Esophagus (tissue), 2 donors: ENCODE data around the gene SUGCT. TPM values are rescaled to one million over a fixed set of nuclear protein-coding genes. Genes with fewer than 3 reads are reported as not detected.
"Not testable (repeated sequence)": the region's sequence is repeated elsewhere in the genome, so short reads cannot be mapped to it uniquely, and the experiment has no call there.

Experiments used
- H3K27ac ChIP-seq, 2 donors: one replicate each; pipeline ENCODE4 v1.5.1; 2013; ENCODE audit warnings: low read depth in 2 of 2, mild to moderate bottlenecking in 2 of 2, inconsistent platforms in 1 of 2, low read length in 1 of 2, moderate library complexity in 1 of 2
- H3K27me3 ChIP-seq, 2 donors: one replicate each; pipeline ENCODE4 v1.6.1; 2013; ENCODE audit warnings: low read length in 2 of 2, control low read depth in 1 of 2, mild to moderate bottlenecking in 1 of 2; ENCODE audit not compliant: insufficient read depth in 2 of 2, control insufficient read depth in 1 of 2
- H3K36me3 ChIP-seq, 2 donors: one replicate each; pipeline ENCODE4 v1.6.1; 2013; ENCODE audit warnings: low read length in 1 of 2; ENCODE audit not compliant: control insufficient read depth in 2 of 2, insufficient read depth in 2 of 2
- H3K4me1 ChIP-seq, 2 donors: one replicate each; pipeline ENCODE4 v1.6.1; 2013; ENCODE audit warnings: low read length in 1 of 2; ENCODE audit not compliant: control insufficient read depth in 2 of 2, insufficient read depth in 2 of 2
- H3K4me3 ChIP-seq, 2 donors: one replicate each; pipeline ENCODE4 v1.5.1; 2013; ENCODE audit warnings: low read length in 2 of 2, mild to moderate bottlenecking in 2 of 2, low read depth in 1 of 2, moderate library complexity in 1 of 2
- H3K9me3 ChIP-seq, 2 donors: one replicate each; pipeline ENCODE4 v1.6.1; 2013; ENCODE audit warnings: mild to moderate bottlenecking in 2 of 2, low read depth in 1 of 2, low read length in 1 of 2, moderate library complexity in 1 of 2; ENCODE audit not compliant: control insufficient read depth in 2 of 2, insufficient read depth in 1 of 2
- WGBS, 2 donors: extraction: QIAGEN DNeasy Blood & Tissue Kit; methylation state at CpG; one replicate each; pipeline ENCODE4 v1.1.7; 2013; 5-methylcytosine and 5-hydroxymethylcytosine counted together
- polyA plus RNA-seq, 2 donors: library from polyadenylated mRNA; stranded (reverse); fragments of 200-250 nt; gene quantifications; one replicate each; pipeline ENCODE4 v1.2.3, GENCODE V29; 2013
- donor health status: healthy with polysubstance abuse.
- donor health status: Bipolar disorder and iron deficiency.

Gene SUGCT
- polyA plus RNA-seq, 2 donors = 1.7 to 2.3 TPM

DNA sequence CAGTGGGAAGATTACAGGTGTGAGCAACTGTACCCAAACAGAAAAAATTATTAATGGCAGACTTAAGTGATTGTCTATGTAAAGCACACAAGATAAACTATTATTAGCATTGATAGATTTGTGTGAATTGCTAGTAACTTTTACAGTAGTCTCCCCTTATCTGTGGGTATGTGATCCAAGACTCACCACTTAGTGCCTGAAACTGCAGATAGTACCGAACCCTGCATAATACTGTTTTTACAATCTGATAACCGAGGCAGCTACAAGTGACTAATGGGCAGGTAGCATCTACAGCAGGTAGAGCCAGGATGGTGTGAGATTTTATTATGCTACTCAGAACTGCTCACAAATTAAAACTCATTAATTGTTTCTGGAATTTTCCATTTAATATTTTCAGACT, 31.9 kb upstream of the SUGCT start:
- 68 to 93% methylated on average over 2 of the region's 2 CpGs for WGBS, 2 donors
- no peaks in the 10 kb centered on the region for H3K36me3 ChIP-seq
- no peak overlapping the region for H3K4me3 ChIP-seq
- no peaks in the 10 kb centered on the region for H3K9me3 ChIP-seq
- H3K27ac ChIP-seq = no peak overlapping the region
- no peaks in the 10 kb centered on the region for H3K27me3 ChIP-seq
- no peaks in the 10 kb centered on the region for H3K4me1 ChIP-seq

DNA sequence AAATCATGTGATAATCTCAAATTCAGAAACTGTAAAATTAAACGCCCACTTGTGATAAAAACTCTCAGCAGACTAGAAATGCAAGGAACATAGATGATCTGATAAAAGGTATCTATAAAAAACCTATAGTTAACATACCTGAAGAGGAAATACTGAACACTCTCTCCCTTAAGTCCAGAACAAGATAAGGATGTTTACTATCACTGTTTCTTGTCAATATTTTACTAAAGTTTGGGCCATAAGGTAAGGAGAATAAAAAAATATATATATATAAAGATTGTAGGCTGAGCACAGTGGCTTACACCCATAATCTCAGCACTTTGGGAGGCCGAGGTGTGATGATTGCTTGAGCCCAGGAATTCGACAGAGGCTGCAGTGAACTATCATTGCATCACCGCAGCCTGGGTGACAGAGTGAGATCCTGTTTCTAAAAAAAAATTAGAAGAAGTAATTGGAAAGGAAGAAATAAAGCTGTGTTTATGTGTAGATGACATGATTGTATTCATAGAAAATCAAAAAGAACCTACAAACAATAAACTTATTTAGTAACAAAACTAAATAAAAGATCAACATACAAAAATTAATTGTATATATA, 28.8 kb upstream of the SUGCT start:
- Histone ChIP-seq H3K4me1 (no peaks in the 10 kb centered on the region), H3K27me3 (no peaks in the 10 kb centered on the region), H3K36me3 (no peaks in the 10 kb centered on the region), H3K4me3 (no peak overlapping the region), H3K9me3 (no peaks in the 10 kb centered on the region), H3K27ac (no peak overlapping the region)
- WGBS, 2 donors = 57 to 78% methylated on average over 4 of the region's 4 CpGs

DNA sequence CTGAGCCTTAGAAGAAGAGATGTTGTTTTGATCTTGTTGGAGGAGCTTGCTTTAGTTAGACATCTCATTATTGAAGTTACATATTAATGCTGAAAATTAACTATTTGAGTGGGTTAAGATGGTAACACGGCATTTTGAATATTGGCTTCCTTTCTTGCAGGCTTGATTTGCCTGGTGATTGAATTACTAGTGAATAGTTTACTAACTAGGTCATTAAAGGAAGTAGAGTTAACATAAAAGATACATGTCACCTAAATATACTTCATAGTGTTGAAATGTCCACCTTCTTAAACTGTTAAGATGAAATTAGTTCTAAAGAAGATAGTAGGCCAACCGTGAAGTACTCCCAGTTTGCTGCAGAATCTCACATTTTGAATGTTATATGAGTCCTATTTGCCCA, 18.9 kb upstream of the SUGCT start:
- no peaks in the 10 kb centered on the region for H3K36me3 ChIP-seq
- 91 to 95% methylated on average over 2 of the region's 2 CpGs for WGBS, 2 donors
- H3K27me3 ChIP-seq = no peaks in the 10 kb centered on the region
- no peak overlapping the region for H3K27ac ChIP-seq
- H3K9me3 ChIP-seq = no peaks in the 10 kb centered on the region
- no peak overlapping the region for H3K4me3 ChIP-seq
- H3K4me1 ChIP-seq = no peaks in the 10 kb centered on the region

DNA sequence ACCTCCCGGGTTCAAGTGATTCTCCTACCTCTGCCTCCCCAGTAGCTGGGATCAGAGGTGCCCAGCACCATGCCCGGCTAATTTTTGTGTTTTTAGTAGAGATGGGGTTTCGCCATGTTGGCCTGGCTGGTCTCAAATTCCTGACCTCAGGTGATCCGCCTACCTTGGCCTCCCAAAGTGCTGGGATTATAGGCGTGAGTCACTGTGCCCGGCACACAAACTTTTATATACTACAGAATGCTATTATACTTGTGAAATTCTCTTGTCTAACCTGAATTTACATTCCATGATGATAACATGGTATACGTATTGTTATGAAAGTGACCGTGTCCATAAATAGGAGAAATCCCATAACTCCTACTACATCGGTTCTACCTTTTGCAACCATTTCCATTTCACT, 17.6 kb upstream of the SUGCT start:
- not testable (repeated sequence) for H3K27me3 ChIP-seq, H3K9me3 ChIP-seq, H3K4me1 ChIP-seq, H3K36me3 ChIP-seq, H3K4me3 ChIP-seq
- 66 to 76% methylated on average over 9 of the region's 9 CpGs for WGBS, 2 donors
- H3K27ac ChIP-seq = peak overlapping the region in 1 of 2 donors; percentile 59

DNA sequence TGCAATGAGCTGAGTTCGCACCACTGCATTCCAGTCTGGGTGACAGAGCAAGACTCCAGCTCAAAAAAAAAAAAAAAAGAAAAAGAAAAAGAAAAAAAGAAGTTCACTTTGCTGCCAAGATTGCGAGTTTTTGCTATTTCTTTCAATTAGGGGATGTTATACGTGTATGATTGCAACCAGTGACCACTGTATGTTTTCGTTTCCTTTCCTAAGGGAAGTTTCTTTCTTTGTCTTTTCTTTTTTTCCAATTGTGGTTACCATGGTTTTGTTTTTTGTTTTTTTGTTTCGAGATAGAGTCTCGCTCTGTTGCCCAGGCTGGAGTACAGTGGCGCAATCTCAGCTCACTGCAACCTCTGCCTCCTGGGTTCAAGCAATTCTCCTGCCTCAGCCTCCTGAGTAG, 16.6 kb upstream of the SUGCT start:
- 84 to 88% methylated on average over 7 of the region's 7 CpGs for WGBS, 2 donors
- not testable (repeated sequence) for H3K9me3 ChIP-seq, H3K27me3 ChIP-seq, H3K27ac ChIP-seq, H3K4me1 ChIP-seq, H3K4me3 ChIP-seq, H3K36me3 ChIP-seq

DNA sequence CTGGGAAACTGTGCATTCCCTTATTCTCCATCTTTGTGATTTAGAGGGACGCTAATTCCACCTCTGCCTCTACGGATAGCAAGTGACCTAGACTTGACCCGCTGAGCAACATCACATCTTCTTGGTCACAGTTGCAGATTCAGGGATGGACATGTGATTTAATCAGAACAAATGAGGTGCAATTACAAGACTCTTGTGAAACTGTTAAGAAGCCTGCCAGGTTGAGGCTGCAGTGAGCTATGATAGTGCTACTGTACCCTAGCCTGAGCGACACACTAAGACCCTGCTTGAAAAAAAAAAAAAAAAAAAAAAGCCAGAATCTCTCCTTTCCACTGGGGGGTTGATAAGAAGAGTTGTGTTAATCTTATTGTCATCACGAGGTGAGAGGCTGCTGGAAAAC, 14.8 kb upstream of the SUGCT start:
- Histone ChIP-seq H3K27ac (no peak overlapping the region), H3K4me3 (no peak overlapping the region), H3K36me3 (no peaks in the 10 kb centered on the region), H3K27me3 (no peaks in the 10 kb centered on the region), H3K4me1 (no peaks in the 10 kb centered on the region), H3K9me3 (no peaks in the 10 kb centered on the region)
- WGBS, 2 donors = 85 to 92% methylated on average over 5 of the region's 5 CpGs

DNA sequence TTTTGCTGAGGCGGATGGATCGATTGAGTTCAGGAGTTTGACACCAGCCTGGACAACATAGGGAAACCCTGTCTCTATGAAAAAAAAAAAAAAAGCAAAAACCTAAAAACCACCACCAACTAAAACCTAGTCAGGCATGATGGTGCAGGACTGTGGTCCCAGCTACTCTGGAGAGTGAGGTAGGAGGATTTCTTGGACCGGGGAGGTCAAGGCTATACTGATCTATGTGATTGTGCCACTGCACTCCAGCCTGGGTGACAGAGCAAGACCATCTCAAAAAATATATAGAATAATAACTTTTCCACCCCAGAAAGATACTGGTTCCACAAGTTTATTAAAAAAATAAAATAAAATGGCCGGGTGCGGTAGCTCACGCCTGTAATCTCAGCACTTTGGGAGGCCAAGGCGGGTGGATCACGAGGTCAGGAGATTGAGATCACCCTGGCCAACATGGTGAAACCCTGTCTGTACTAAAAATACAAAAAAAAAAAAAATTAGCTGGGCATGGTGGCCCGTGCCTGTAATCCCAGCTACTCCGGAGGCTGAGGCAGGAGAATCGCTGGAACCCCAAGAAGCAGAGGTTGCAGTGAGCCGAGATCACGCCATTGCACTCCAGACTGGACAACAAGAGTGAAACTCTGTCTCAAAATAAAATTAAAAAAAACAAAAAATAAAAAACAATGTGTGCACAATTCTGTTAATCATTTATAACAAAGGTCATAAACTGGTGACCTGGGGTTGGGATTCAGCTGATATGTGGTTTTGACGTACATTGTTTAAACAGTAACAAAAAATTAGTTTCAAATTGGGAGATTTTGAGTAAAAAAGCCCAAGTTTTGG, 12.5 kb upstream of the SUGCT start:
- not testable (repeated sequence) for H3K9me3 ChIP-seq, H3K27ac ChIP-seq, H3K36me3 ChIP-seq, H3K4me3 ChIP-seq, H3K4me1 ChIP-seq, H3K27me3 ChIP-seq
- 89 to 96% methylated on average over 14 of the region's 14 CpGs for WGBS, 2 donors

DNA sequence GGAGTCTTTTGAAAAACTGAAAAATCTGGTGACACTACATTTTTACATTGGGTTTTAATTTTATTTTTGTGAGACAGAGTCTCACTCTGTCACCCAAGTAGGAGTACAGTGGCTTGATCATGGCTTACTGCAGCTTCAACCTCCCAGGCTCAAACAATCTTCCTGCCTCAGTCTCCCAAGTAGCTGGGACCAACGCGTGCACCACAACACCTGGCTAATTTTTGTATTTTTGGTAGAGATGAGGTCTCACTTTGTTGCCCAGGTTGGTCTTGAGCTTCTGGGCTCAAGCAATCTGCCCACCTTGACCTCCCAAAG, 11.9 kb upstream of the SUGCT start:
- H3K4me3 ChIP-seq = no peak overlapping the region
- 97 to 98% methylated on average over 2 of the region's 2 CpGs for WGBS, 2 donors
- H3K4me1 ChIP-seq = no peaks in the 10 kb centered on the region
- no peak overlapping the region for H3K27ac ChIP-seq
- no peaks in the 10 kb centered on the region for H3K27me3 ChIP-seq
- H3K36me3 ChIP-seq = no peaks in the 10 kb centered on the region
- H3K9me3 ChIP-seq = no peaks in the 10 kb centered on the region

DNA sequence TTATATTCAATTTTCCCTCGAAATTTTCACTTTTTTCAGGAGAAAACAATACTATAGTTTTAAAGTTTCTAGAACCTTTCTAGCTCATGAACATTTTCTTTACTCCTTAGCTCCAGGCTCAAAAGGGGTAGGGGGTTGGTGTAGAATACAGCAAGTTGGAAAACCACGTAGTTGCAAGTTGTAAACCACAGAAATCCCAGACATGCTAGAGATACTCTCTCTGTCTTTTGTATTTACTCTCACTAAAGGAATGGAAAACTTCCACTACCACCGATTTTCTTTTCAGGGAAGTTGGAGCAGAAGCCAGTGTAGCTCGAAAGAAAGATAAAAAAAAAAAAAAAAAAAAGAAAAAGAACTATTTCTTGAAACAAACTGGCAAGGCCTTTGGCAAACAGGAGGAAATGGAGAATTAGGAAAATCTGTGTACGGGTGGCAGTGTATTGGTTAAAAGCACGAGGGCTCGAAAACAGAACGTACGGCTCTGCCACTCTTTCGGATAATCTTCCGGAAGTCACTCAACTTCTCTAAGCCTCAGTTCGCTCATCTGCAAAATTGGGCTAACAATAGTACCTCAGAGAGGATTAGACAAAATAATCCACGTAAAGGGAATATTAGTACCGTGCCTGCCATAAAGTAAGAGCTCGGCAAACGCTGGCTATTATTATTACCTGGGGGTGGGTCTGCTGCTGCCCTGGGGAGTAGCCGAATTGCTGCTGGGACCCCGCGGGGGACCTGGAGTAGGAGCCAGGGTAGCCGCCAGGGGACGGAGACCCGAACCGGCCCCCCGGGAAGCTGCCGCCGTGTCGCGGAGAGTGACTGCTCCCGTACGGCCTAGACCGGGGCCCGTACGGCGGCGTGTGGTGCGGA, 1.0 kb upstream of the SUGCT start:
- WGBS, 2 donors = 1% methylated on average over 34 to 36 of the region's 36 CpGs
- Histone ChIP-seq H3K27me3 (no peaks in the 10 kb centered on the region), H3K36me3 (no peaks in the 10 kb centered on the region), H3K4me3 (peak overlapping the region; percentile 92 to 99), H3K9me3 (no peaks in the 10 kb centered on the region), H3K4me1 (no peaks in the 10 kb centered on the region), H3K27ac (peak overlapping the region; percentile 90 to 95)
